Cortex of kidney (tissue), 1 donor: Measurements from ENCODE around the gene PANK4.
"Not testable (repeated sequence)": the region's sequence is repeated elsewhere in the genome, so short reads cannot be mapped to it uniquely, and the experiment has no call there.

Experiments
- DNase-seq: peaks from one replicate; lab custom pipeline; 2025; lab: John Stamatoyannopoulos, UW

PANK4 gene

GRCh38 chr1:2558861-2559260, 32.5 kb upstream of the PANK4 start:
- DNase-seq, result no peak

GRCh38 chr1:2558420-2558819, 32.0 kb upstream of the PANK4 start:
- DNase-seq, result no peak

- DNase-seq, result no peak
Observed at GRCh38 chr1:2557482-2558400, 31.3 kb upstream of the PANK4 start.

- no peak for DNase-seq
Observed at GRCh38 chr1:2556678-2557481, 30.5 kb upstream of the PANK4 start.

GRCh38 chr1:2556277-2556677, 29.9 kb upstream of the PANK4 start, which contains the start of gene TNFRSF14:
Gene TNFRSF14 (plus strand): TSS chr1:2556371. CDS start chr1:2556665, 294 bp downstream.
- DNase-seq, result no peak

- DNase-seq, result no peak
Observed at GRCh38 chr1:2555634-2556276, 29.4 kb upstream of the PANK4 start.

- DNase-seq, result no peak
Observed at GRCh38 chr1:2554621-2555387, 28.4 kb upstream of the PANK4 start.

GRCh38 chr1:2553871-2554620, 27.6 kb upstream of the PANK4 start:
- DNase-seq, result no peak

GRCh38 chr1:2553076-2553475, 26.7 kb upstream of the PANK4 start:
- DNase-seq, result not testable (repeated sequence)

GRCh38 chr1:2552189-2552588, 25.8 kb upstream of the PANK4 start:
- no peak for DNase-seq

GRCh38 chr1:2551544-2551943, 25.1 kb upstream of the PANK4 start:
- DNase-seq, result not testable (repeated sequence)

- not testable (repeated sequence) for DNase-seq
Observed at GRCh38 chr1:2550309-2550861, 24.0 kb upstream of the PANK4 start.

- DNase-seq, result not testable (repeated sequence)
Observed at GRCh38 chr1:2549367-2550029, 23.1 kb upstream of the PANK4 start.

- no peak for DNase-seq
Observed at GRCh38 chr1:2548068-2548589, 21.7 kb upstream of the PANK4 start.

GRCh38 chr1:2547210-2548067, 21.0 kb upstream of the PANK4 start:
- no peak for DNase-seq

- DNase-seq, result no peak
Observed at GRCh38 chr1:2546515-2547209, 20.3 kb upstream of the PANK4 start.

- DNase-seq, result no peak
Observed at GRCh38 chr1:2545754-2546514, 19.5 kb upstream of the PANK4 start.
